Measurements from ENCODE around the gene PRPSAP1. TPM values are rescaled to one million over a fixed set of nuclear protein-coding genes. Genes with fewer than 3 reads are reported as not detected.

Gene PRPSAP1
- total and polyA plus RNA-seq, 2 of the 8 experiments (the other 6 are each of a cell fraction or from before 2014, with no cell fraction given): 32.0 to 54.2 TPM

DNA sequence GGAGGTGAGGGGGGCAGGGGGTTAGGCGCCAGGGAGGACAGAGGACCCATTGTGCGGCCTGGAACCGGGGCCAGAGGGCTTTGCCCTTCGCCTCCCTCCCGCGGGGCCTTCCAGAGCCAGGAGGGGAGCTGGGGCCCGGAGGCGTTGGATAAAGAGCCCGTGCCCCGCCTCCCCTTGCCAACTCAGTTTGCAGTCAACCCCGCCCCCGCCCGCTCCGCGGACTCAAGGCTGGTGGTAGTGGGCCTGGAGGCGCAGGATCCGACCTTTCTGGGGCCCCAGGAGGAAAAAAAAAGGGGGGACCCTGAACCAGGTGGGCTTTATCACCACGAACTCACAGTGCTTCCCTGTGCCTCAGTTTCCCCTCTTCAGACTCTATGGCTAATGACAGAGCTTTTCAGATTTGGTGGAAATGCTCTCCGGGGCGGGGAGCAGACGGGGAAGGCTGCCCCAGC is 28.7 kb upstream of the PRPSAP1 start:
- Histone ChIP-seq H3K4me1 (replicated peaks in 1 of 4; ENCODE audit: control insufficient read depth in 3 of 4, insufficient read depth in 4 of 4, low read length in 3 of 4) (peaks cover 0 to 41% (median 16%) of the 10 kb centered on the region in 4 experiments; a peak in 5 of 7 replicates), H3K27me3 (replicated peaks in 1 of 4; ENCODE audit: control insufficient read depth in 3 of 4, extremely low read depth in 1 of 4, insufficient read depth in 3 of 4, low read length in 3 of 4) (peaks cover 18 to 46% (median 33%) of the 10 kb centered on the region in 4 experiments; a peak in 6 of 7 replicates), H3K9me3 (ENCODE audit: insufficient read depth in 2 of 2, low read depth in 1 of 2, low read length in 1 of 2) (no peaks in the 10 kb centered on the region), H3K9ac (replicated peaks in 1 of 4; ENCODE audit: extremely low read depth in 1 of 4, low read depth in 3 of 4, low read length in 3 of 4) (no peak overlapping the region), H3K14ac (ENCODE audit: insufficient read length) (peak overlapping the region; percentile 37), H3K18ac (ENCODE audit: extremely low read depth, low read length) (peak overlapping the region; percentile 81), H3K4me2 (ENCODE audit: insufficient read depth in 1 of 2, low read depth in 2 of 2, low read length in 2 of 2) (peak overlapping the region; percentile 92 to 95), H2AK5ac (ENCODE audit: low read depth, low read length) (no peak overlapping the region), H3K36me3 (ENCODE audit: control insufficient read depth in 2 of 4, insufficient read depth in 4 of 4, low read length in 3 of 4) (no peaks in the 10 kb centered on the region), H2BK15ac (ENCODE audit: low read length) (no peak overlapping the region), H4K5ac (ENCODE audit: insufficient read length, low read depth, low read length) (peak overlapping the region; percentile 57), H4K20me1 (replicated peaks in 1 of 2; ENCODE audit: control insufficient read depth in 1 of 2, insufficient read depth in 2 of 2, low read length in 2 of 2) (peaks cover 0 to 2% of the 10 kb centered on the region in 2 experiments), H2BK5ac (ENCODE audit: low read depth, low read length) (peak overlapping the region; percentile 66; the same call in 1 of the 2 replicates), H4K8ac (ENCODE audit: extremely low read depth, insufficient read depth, low read length) (peak overlapping the region; percentile 70), H2BK120ac (replicated peaks; ENCODE audit: low read depth, low read length) (peak overlapping the region; percentile 38), H3K79me2 (ENCODE audit: control insufficient read depth in 1 of 2, insufficient read depth in 2 of 2, low read length in 2 of 2) (no peaks in the 10 kb centered on the region), H2BK12ac (ENCODE audit: low read depth, low read length) (peak overlapping the region; percentile 39; the same call in 1 of the 2 replicates), H2AFZ (ENCODE audit: low read length) (no peak overlapping the region), H4K91ac (replicated peaks; ENCODE audit: insufficient read length, low read length) (no peak overlapping the region), H3K27ac (ENCODE audit: low read depth, low read length) (no peak overlapping the region), H3K56ac (replicated peaks; ENCODE audit: insufficient read length, low read depth, low read length) (no peak overlapping the region), H3K4ac (replicated peaks; ENCODE audit: insufficient read length, low read depth, low read length) (peak overlapping the region; percentile 85), H3K23me2 (ENCODE audit: low read depth, low read length) (peaks cover 23% of the 10 kb centered on the region), H2BK20ac (ENCODE audit: low read length) (0 out of 2 replicates have a peak overlapping the region, but pooled peaks have one; percentile 48), H3K79me1 (ENCODE audit: low read depth, low read length) (no peaks in the 10 kb centered on the region), H3K23ac (ENCODE audit: insufficient read length) (no peak overlapping the region), H3K4me3 (ENCODE audit: extremely low read depth in 1 of 4, insufficient read depth in 2 of 4, low read depth in 3 of 4, low read length in 4 of 4) (peak overlapping the region; percentile 51 to 80 (median 70))
- peak in 1 of 2 experiments; percentile 84 for DNase-seq (ENCODE audit: low read depth in 1 of 2, low spot score in 2 of 2)
- WGBS, 2 experiments (ENCODE audit: extremely low coverage in 1 of 2, insufficient coverage in 1 of 2, insufficient read length in 1 of 2, insufficient replicate concordance in 2 of 2, low coverage in 1 of 2, low lambda C conversion rate in 2 of 2, missing lambda C conversion rate in 1 of 2): 3% methylated on average over 8 of the region's 21 CpGs; no CpG with 5 or more reads in 1 of the 2 experiments
- no peak for FAIRE-seq
- TF ChIP-seq PHF8 (conservative IDR thresholded peaks at IDR 0.05; ENCODE audit: low read depth, low read length): 0 out of 2 replicates have a peak, but pooled peaks have one; percentile 11
- no peak for TF ChIP-seq ZNF274 (IDR thresholded peaks at IDR 0.05; ENCODE audit: borderline replicate concordance, extremely low read depth, low read length)
- ChIA-PET CTCF (ENCODE audit: partially characterized antibody) (interaction anchor here (0.9 to 28.1 kb wide), 9 partner anchors 8 to 378 kb away, joined by 3 to 635 read pairs (median 4); partner anchors contain the start of gene PRPSAP1), POLR2A (ENCODE audit: partially characterized antibody) (interaction anchor here (0.6 to 2.5 kb wide), 3 partner anchors 7 to 253 kb away, joined by 3 to 12 read pairs (median 4); partner anchors contain the start of gene PRPSAP1)
